Measurements from ENCODE around the gene GGN. TPM values are rescaled to one million over a fixed set of nuclear protein-coding genes. Genes with fewer than 3 reads are reported as not detected.

Gene GGN
- total and polyA plus RNA-seq, 9 of the 15 experiments (the other 6 are each of a cell fraction or from before 2014, with no cell fraction given), result 0.15 to 0.33 TPM; not detected in 7

DNA sequence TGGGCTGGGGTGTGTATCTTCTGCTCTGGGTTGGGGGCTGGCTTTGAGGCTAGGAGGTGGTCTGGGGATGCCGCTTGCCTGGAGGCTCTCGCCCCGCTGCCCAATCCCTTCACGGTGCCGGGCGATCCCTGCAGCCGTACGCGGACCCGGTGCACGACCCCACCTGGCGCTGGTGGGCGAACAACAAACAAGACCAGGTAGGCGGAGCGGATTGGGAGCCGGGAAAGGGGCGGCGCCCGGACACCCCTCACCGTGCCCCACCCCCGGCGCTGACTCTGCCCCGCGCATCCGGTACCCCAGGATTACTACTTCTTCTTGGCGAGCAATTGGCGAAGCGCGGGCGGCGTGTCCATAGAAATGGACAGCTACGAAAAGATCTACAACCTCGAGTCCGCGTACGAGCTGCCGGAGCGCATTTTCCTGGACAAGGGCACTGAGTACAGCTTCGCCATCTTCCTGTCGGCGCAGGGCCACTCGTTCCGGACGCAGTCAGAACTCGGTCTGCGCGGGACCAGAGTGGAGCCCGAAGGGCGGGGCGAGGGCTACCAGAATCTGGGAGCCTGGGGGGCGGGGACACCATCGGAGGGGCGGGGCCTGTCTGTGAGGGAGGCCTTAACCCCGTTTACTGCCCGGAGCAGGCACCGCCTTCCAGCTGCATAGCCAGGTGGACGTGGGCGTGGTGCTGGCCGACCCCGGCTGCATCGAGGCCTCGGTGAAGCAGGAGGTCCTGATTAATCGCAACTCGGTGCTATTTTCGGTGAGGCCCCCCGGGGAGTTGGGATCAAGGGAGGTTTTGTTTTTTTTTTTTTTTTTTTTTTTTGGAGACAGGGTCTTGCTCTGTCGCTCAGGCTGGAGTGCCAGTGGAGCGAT lies 25.5 kb downstream of the GGN start (continued):
- no peak for TF ChIP-seq HEY1 (CRISPR knock-in tag; IDR thresholded peaks at IDR 0.05; ENCODE audit: borderline replicate concordance)
- TF ChIP-seq CLOCK (CRISPR knock-in tag; IDR thresholded peaks at IDR 0.05; ENCODE audit: borderline replicate concordance), result no peak
- TF ChIP-seq, protein P1, sequence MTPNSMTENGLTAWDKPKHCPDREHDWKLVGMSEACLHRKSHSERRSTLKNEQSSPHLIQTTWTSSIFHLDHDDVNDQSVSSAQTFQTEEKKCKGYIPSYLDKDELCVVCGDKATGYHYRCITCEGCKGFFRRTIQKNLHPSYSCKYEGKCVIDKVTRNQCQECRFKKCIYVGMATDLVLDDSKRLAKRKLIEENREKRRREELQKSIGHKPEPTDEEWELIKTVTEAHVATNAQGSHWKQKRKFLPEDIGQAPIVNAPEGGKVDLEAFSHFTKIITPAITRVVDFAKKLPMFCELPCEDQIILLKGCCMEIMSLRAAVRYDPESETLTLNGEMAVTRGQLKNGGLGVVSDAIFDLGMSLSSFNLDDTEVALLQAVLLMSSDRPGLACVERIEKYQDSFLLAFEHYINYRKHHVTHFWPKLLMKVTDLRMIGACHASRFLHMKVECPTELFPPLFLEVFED (CRISPR knock-in tag; conservative IDR thresholded peaks at IDR 0.05), result no peak
- TF ChIP-seq ZNF212 (CRISPR knock-in tag; IDR thresholded peaks at IDR 0.05), result no peak
- no peak for TF ChIP-seq ZNF764 (CRISPR knock-in tag; IDR thresholded peaks at IDR 0.05; ENCODE audit: low read depth)
- TF ChIP-seq NFXL1 (CRISPR knock-in tag; IDR thresholded peaks at IDR 0.05), result no peak
- TF ChIP-seq KAT7 (CRISPR knock-in tag; IDR thresholded peaks at IDR 0.05; ENCODE audit: borderline replicate concordance), result no peak
- TF ChIP-seq FOXJ3 (CRISPR knock-in tag; IDR thresholded peaks at IDR 0.05), result no peak
- TF ChIP-seq U2AF1 (optimal IDR thresholded peaks at IDR 0.05; ENCODE audit: low read depth, low read length), result no peak
- TF ChIP-seq, protein P2, sequence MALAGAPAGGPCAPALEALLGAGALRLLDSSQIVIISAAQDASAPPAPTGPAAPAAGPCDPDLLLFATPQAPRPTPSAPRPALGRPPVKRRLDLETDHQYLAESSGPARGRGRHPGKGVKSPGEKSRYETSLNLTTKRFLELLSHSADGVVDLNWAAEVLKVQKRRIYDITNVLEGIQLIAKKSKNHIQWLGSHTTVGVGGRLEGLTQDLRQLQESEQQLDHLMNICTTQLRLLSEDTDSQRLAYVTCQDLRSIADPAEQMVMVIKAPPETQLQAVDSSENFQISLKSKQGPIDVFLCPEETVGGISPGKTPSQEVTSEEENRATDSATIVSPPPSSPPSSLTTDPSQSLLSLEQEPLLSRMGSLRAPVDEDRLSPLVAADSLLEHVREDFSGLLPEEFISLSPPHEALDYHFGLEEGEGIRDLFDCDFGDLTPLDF (CRISPR knock-in tag; IDR thresholded peaks at IDR 0.05), result no peak
- TF ChIP-seq, protein P3, sequence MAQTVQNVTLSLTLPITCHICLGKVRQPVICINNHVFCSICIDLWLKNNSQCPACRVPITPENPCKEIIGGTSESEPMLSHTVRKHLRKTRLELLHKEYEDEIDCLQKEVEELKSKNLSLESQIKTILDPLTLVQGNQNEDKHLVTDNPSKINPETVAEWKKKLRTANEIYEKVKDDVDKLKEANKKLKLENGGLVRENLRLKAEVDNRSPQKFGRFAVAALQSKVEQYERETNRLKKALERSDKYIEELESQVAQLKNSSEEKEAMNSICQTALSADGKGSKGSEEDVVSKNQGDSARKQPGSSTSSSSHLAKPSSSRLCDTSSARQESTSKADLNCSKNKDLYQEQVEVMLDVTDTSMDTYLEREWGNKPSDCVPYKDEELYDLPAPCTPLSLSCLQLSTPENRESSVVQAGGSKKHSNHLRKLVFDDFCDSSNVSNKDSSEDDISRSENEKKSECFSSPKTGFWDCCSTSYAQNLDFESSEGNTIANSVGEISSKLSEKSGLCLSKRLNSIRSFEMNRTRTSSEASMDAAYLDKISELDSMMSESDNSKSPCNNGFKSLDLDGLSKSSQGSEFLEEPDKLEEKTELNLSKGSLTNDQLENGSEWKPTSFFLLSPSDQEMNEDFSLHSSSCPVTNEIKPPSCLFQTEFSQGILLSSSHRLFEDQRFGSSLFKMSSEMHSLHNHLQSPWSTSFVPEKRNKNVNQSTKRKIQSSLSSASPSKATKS (CRISPR knock-in tag; IDR thresholded peaks at IDR 0.05), result no peak
- no peak for TF ChIP-seq SFPQ (IDR thresholded peaks at IDR 0.05; ENCODE audit: low read depth, low read length)
- no peak for TF ChIP-seq FOXO4 (CRISPR knock-in tag; IDR thresholded peaks at IDR 0.05)

All from K562 (cell line).